DND-41 (cell line): Measurements from ENCODE around the gene FNBP1.

Experiments
- CTCF ChIP-seq: IDR thresholded peaks from 2 replicates; pipeline ENCODE4 v1.5.1; 2012; ENCODE audit warnings: borderline replicate concordance, low read length, moderate library complexity, mild to moderate bottlenecking; ENCODE audit not compliant: poor library complexity, severe bottlenecking; ENCODE audit errors: extremely low read depth
- EZH2 ChIP-seq: IDR thresholded peaks from 3 replicates; pipeline ENCODE4 v1.6.1; 2012; ENCODE audit warnings: borderline replicate concordance, low read depth, mild to moderate bottlenecking, moderate library complexity, low read length, inconsistent platforms; ENCODE audit not compliant: severe bottlenecking

- TF ChIP-seq CTCF (no peak), EZH2 (no peak)
These were observed 132.1 kb downstream of the FNBP1 start for GRCh38 chr9:129910628-129911567.
